KMS-11 (cell line): ENCODE data around the gene GPD1.

ENCODE experiments used
- H2AFZ ChIP-seq: fragments of 200-600 bp; sonication (generic); 2 replicates; pipeline ENCODE4 v1.6.1; 2016; ENCODE audit warnings: antibody characterized with exemption, mixed run types, low read depth
- H3K27ac ChIP-seq: fragments of 200-600 bp; sonication (generic); 2 replicates; pipeline ENCODE4 v1.6.1; 2016; ENCODE audit warnings: mild to moderate bottlenecking, mixed run types
- H3K27me3 ChIP-seq: fragments of 200-600 bp; sonication (generic); 2 replicates; pipeline ENCODE4 v1.6.1; 2017; ENCODE audit warnings: mild to moderate bottlenecking, low read depth, mixed run types, moderate library complexity; ENCODE audit not compliant: insufficient read depth
- H3K36me3 ChIP-seq: fragments of 200-600 bp; sonication (generic); 2 replicates; pipeline ENCODE4 v1.6.1; 2017; ENCODE audit warnings: mild to moderate bottlenecking, mixed run types; ENCODE audit not compliant: insufficient read depth
- H3K4me1 ChIP-seq: fragments of 200-600 bp; sonication (generic); 2 replicates; pipeline ENCODE4 v1.6.1; 2016; ENCODE audit warnings: mild to moderate bottlenecking, low read depth, mixed run types; ENCODE audit not compliant: poor library complexity, severe bottlenecking
- H3K4me2 ChIP-seq: fragments of 200-600 bp; sonication (generic); 2 replicates; pipeline ENCODE4 v1.7.0; 2016; ENCODE audit warnings: mild to moderate bottlenecking, mixed run types
- H3K4me3 ChIP-seq: fragments of 200-600 bp; sonication (generic); IDR thresholded peaks from 2 replicates; pipeline ENCODE4 v1.6.1; 2017; ENCODE audit warnings: low read depth, low read length, mixed read lengths; ENCODE audit not compliant: insufficient read depth
- H3K79me2 ChIP-seq: fragments of 200-600 bp; sonication (generic); 2 replicates; pipeline ENCODE4 v1.6.1; 2016; ENCODE audit warnings: low read depth, mixed run types; ENCODE audit not compliant: insufficient read depth
- H3K9ac ChIP-seq: fragments of 200-600 bp; sonication (generic); 2 replicates; pipeline ENCODE4 v1.6.1; 2016; ENCODE audit warnings: mild to moderate bottlenecking, mixed run types
- H4K20me1 ChIP-seq: fragments of 200-600 bp; sonication (generic); 2 replicates; pipeline ENCODE4 v1.6.1; 2016; ENCODE audit warnings: mild to moderate bottlenecking, mixed run types; ENCODE audit not compliant: insufficient read depth
- TF ChIP-seq, protein P1 (sequence below): fragments of 200-600 bp; sonication (generic); conservative IDR thresholded peaks from 2 replicates; pipeline ENCODE4 v1.6.1; 2017; ENCODE audit warnings: low read depth, mild to moderate bottlenecking, antibody characterized with exemption, low read length, moderate library complexity, mixed read lengths

Gene GPD1

DNA sequence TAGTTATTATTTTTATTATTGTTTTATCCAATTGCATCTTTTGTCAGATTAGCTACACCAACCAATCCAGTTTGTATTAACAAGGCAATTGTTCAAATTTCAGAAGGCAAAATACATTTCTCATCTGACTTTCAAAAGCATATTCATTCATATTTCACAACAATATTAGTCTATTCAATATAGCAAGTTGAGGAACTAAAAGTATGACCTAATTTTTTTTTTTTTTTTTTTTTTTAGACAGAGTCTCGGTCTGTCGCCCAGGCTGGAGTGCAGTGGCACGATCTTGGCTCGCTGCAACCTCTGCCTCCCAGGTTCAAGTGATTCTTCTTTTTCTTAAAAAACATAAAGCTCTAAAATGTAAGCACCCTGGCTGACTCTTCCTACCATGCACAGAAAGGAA lies 25.5 kb downstream of the GPD1 start:
- Histone ChIP-seq H3K36me3 (peaks cover 7% of the 10 kb centered on the region), H3K4me1 (no peaks in the 10 kb centered on the region), H3K79me2 (no peaks in the 10 kb centered on the region), H3K27me3 (no peaks in the 10 kb centered on the region), H2AFZ (no peak overlapping the region), H3K4me3 (no peak overlapping the region), H3K27ac (no peak overlapping the region), H3K4me2 (no peak overlapping the region), H3K9ac (no peak overlapping the region), H4K20me1 (no peaks in the 10 kb centered on the region)
- TF ChIP-seq, protein P1, sequence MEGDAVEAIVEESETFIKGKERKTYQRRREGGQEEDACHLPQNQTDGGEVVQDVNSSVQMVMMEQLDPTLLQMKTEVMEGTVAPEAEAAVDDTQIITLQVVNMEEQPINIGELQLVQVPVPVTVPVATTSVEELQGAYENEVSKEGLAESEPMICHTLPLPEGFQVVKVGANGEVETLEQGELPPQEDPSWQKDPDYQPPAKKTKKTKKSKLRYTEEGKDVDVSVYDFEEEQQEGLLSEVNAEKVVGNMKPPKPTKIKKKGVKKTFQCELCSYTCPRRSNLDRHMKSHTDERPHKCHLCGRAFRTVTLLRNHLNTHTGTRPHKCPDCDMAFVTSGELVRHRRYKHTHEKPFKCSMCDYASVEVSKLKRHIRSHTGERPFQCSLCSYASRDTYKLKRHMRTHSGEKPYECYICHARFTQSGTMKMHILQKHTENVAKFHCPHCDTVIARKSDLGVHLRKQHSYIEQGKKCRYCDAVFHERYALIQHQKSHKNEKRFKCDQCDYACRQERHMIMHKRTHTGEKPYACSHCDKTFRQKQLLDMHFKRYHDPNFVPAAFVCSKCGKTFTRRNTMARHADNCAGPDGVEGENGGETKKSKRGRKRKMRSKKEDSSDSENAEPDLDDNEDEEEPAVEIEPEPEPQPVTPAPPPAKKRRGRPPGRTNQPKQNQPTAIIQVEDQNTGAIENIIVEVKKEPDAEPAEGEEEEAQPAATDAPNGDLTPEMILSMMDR, result no peak

DNA sequence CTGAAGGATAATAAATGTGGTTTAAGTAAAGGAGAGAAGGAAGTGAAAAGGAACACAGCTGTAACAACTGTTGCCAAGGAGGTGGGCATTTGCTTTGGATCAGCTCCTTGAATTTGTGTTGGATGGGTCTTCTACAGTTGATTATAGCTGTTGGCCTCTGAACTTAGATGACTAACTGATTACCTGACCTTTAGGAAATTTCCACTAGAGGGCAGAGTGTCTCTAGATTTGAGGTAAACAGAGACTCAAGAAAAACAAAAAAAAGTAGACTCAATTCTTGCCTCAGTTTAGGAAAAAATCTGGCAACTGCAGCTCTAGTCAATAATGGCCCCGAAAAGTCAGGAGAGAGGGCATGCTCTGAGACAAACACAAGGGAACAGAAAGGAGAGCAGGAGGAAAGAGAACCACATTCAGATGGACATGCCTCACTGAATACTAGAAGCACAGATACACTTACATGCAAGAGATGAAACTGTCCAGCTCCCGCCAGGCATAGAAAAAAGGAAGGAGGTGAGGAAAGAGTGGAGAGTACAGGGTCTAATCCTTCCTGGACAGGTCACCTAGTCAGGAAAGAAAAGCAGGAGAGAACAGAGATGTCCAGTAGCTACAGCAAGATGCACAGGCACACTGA lies 28.8 kb downstream of the GPD1 start:
- Histone ChIP-seq H3K4me3 (no peak overlapping the region), H3K36me3 (peaks cover 7% of the 10 kb centered on the region; the same call in 1 of the 2 replicates), H3K27me3 (no peaks in the 10 kb centered on the region), H3K27ac (no peak overlapping the region), H3K4me1 (no peaks in the 10 kb centered on the region), H3K9ac (no peak overlapping the region), H4K20me1 (no peaks in the 10 kb centered on the region), H2AFZ (no peak overlapping the region), H3K4me2 (no peak overlapping the region), H3K79me2 (no peaks in the 10 kb centered on the region)
- TF ChIP-seq, protein P1, result no peak

DNA sequence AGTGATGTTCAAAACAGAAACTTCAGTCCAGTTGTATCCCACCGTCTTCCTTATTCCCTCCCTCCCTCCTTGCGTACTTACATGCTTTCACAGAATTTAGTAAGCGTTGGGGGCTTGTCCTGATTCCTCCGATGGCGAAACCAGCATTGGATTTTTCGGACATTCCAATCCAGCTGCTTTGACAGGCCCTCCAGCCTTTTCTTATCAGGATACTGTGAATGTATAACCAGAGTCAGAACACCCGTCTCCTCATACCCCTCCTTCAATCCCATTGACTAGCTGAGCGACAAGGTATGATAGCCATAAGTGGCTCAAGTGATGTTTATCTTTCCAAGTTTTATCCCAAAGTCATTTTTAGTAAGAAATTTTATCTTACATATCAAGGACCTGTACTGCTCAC lies 39.2 kb downstream of the GPD1 start:
- no peak overlapping the region for H3K9ac ChIP-seq
- no peak overlapping the region for H3K4me2 ChIP-seq
- no peaks in the 10 kb centered on the region for H3K36me3 ChIP-seq
- H3K27me3 ChIP-seq, result no peaks in the 10 kb centered on the region
- H3K4me1 ChIP-seq, result no peaks in the 10 kb centered on the region
- H4K20me1 ChIP-seq, result no peaks in the 10 kb centered on the region
- TF ChIP-seq, protein P1, result no peak
- H2AFZ ChIP-seq, result no peak overlapping the region
- no peak overlapping the region for H3K27ac ChIP-seq
- no peak overlapping the region for H3K4me3 ChIP-seq
- peaks cover 8% of the 10 kb centered on the region; the same call in 1 of the 2 replicates for H3K79me2 ChIP-seq

DNA sequence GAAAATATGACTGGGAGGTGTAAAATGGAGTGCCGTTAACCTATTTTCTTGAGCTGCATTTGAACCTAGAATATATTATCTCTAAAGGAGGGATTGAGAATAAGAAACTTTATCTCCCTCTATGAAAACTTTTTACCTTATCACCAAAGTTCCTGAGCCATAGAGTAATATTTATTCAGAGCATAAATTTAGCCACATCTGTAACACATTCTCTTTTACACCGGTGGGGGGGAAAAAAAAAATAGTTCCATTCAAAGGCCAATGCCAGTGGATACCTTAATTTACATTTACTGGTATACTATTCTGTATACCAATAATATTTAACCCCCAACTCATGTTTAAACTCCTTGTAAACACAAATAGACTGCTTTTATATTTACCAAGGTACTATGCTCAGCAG lies 41.6 kb downstream of the GPD1 start:
- Histone ChIP-seq H3K27me3 (no peaks in the 10 kb centered on the region), H3K9ac (no peak overlapping the region), H3K79me2 (peaks cover 8% of the 10 kb centered on the region; the same call in 1 of the 2 replicates), H3K4me1 (no peaks in the 10 kb centered on the region), H3K27ac (no peak overlapping the region), H4K20me1 (no peaks in the 10 kb centered on the region), H3K4me2 (no peak overlapping the region), H3K36me3 (no peaks in the 10 kb centered on the region), H3K4me3 (no peak overlapping the region), H2AFZ (no peak overlapping the region)
- TF ChIP-seq, protein P1, result no peak
